H9 (cell line): ENCODE measurements around the gene C17orf58. TPM values are rescaled to one million over a fixed set of nuclear protein-coding genes. Genes with fewer than 3 reads are reported as not detected.

Experiments
- DNase-seq: peaks from one replicate; pipeline ENCODE4 v3.0.0-alpha.2; 2017
- H2AFZ ChIP-seq: one replicate; pipeline ENCODE4 v1.6.1; 2013; ENCODE audit warnings: mild to moderate bottlenecking, low read length, control low read depth, moderate library complexity
- H2AK5ac ChIP-seq: 2 replicates; pipeline ENCODE4 v1.6.1; 2013; ENCODE audit warnings: low read length, control low read depth, mixed read lengths; ENCODE audit not compliant: insufficient read length
- H2BK120ac ChIP-seq: one replicate; pipeline ENCODE4 v1.6.1; 2013; ENCODE audit warnings: low read depth, mild to moderate bottlenecking, low read length, control low read depth, inconsistent platforms; ENCODE audit not compliant: poor library complexity, severe bottlenecking
- H2BK12ac ChIP-seq: 2 replicates; pipeline ENCODE4 v1.6.1; 2013; ENCODE audit warnings: low read length, control low read depth, mixed read lengths, low read depth; ENCODE audit not compliant: insufficient read length
- H2BK15ac ChIP-seq: 2 replicates; pipeline ENCODE4 v1.6.1; 2013; ENCODE audit warnings: low read depth, low read length, control low read depth
- H2BK20ac ChIP-seq: one replicate; pipeline ENCODE4 v1.6.1; 2013; ENCODE audit warnings: low read depth, mild to moderate bottlenecking, low read length, control low read depth, inconsistent platforms; ENCODE audit not compliant: poor library complexity, severe bottlenecking
- H2BK5ac ChIP-seq: 2 replicates; pipeline ENCODE4 v1.6.1; 2013; ENCODE audit warnings: low read length, control low read depth, mixed read lengths; ENCODE audit not compliant: insufficient read length
- H3K14ac ChIP-seq: 2 replicates; pipeline ENCODE4 v1.6.1; 2013; ENCODE audit warnings: low read length, control low read depth; ENCODE audit not compliant: insufficient read depth
- H3K18ac ChIP-seq: 2 replicates; pipeline ENCODE4 v1.6.1; 2013; ENCODE audit warnings: low read depth, mild to moderate bottlenecking, mixed read lengths, low read length, control low read depth; ENCODE audit not compliant: insufficient read length
- H3K23ac ChIP-seq: 2 replicates; pipeline ENCODE4 v1.6.1; 2013; ENCODE audit warnings: low read length, control low read depth, mixed read lengths, low read depth; ENCODE audit not compliant: insufficient read length
- H3K23me2 ChIP-seq: 2 replicates; pipeline ENCODE4 v1.6.1; 2013; ENCODE audit warnings: low read depth, mild to moderate bottlenecking, mixed read lengths, low read length, control low read depth; ENCODE audit not compliant: insufficient read length, poor library complexity, severe bottlenecking
- H3K27ac ChIP-seq: 2 replicates; pipeline ENCODE4 v1.5.1; 2013; ENCODE audit warnings: low read length, control low read depth, mixed read lengths, low read depth; ENCODE audit not compliant: insufficient read length
- H3K27me3 ChIP-seq: 2 replicates; pipeline ENCODE4 v1.6.1; 2013; ENCODE audit warnings: low read length, control low read depth, inconsistent platforms; ENCODE audit not compliant: insufficient read depth
- H3K4ac ChIP-seq: 2 replicates; pipeline ENCODE4 v1.6.1; 2013; ENCODE audit warnings: low read depth, mild to moderate bottlenecking, control low read depth, inconsistent platforms, low read length, moderate library complexity
- H3K4me1 ChIP-seq: 2 replicates; pipeline ENCODE4 v1.6.1; 2013; ENCODE audit warnings: low read length, control low read depth, inconsistent platforms; ENCODE audit not compliant: insufficient read depth
- H3K4me2 ChIP-seq: 2 replicates; pipeline ENCODE4 v1.6.1; 2013; ENCODE audit warnings: low read length, control low read depth, mixed read lengths; ENCODE audit not compliant: insufficient read length, insufficient read depth
- H3K56ac ChIP-seq: 2 replicates; pipeline ENCODE4 v1.6.1; 2013; ENCODE audit warnings: low read depth, mild to moderate bottlenecking, mixed read lengths, low read length, control low read depth; ENCODE audit not compliant: insufficient read length
- H3K79me1 ChIP-seq: 2 replicates; pipeline ENCODE4 v1.6.1; 2013; ENCODE audit warnings: low read depth, mild to moderate bottlenecking, moderate library complexity, low read length, control low read depth, inconsistent platforms; ENCODE audit not compliant: insufficient read depth, poor library complexity, severe bottlenecking
- H3K79me2 ChIP-seq: 2 replicates; pipeline ENCODE4 v1.6.1; 2013; ENCODE audit warnings: low read length, control low read depth, inconsistent platforms; ENCODE audit not compliant: insufficient read depth
- H3K9ac ChIP-seq: 2 replicates; pipeline ENCODE4 v1.6.1; 2013; ENCODE audit warnings: low read length, control low read depth, mixed read lengths; ENCODE audit not compliant: insufficient read length; ENCODE audit errors: extremely low read depth
- H3K9me3 ChIP-seq: one replicate; pipeline ENCODE4 v1.6.1; 2013; ENCODE audit warnings: low read depth, low read length, inconsistent platforms; ENCODE audit not compliant: control insufficient read depth
- H3T11ph ChIP-seq: one replicate; pipeline ENCODE4 v1.6.1; 2013; ENCODE audit warnings: mild to moderate bottlenecking, low read length, control low read depth, inconsistent platforms
- H4K20me1 ChIP-seq: one replicate; pipeline ENCODE4 v1.6.1; 2013; ENCODE audit not compliant: control insufficient read depth, insufficient read length, insufficient read depth
- H4K5ac ChIP-seq: 2 replicates; pipeline ENCODE4 v1.6.1; 2013; ENCODE audit warnings: low read depth, mild to moderate bottlenecking, mixed read lengths, low read length, control low read depth; ENCODE audit not compliant: insufficient read length
- H4K8ac ChIP-seq: replicated peaks from 2 replicates; pipeline ENCODE4 v1.6.1; 2013; ENCODE audit warnings: low read length, control low read depth, mixed read lengths, low read depth; ENCODE audit not compliant: insufficient read length
- H4K91ac ChIP-seq: 2 replicates; pipeline ENCODE4 v1.6.1; 2013; ENCODE audit warnings: low read depth, mild to moderate bottlenecking, moderate library complexity, mixed read lengths, low read length, control low read depth; ENCODE audit not compliant: insufficient read length
- H3K27ac Mint-ChIP-seq, 3 experiments: 2 replicates in 2 of 3; 3 replicates in 1 of 3; pipeline ENCODE4 v1.8.0; 2020 to 2021; ENCODE audit warnings: mixed read lengths in 3 of 3, mild to moderate bottlenecking in 1 of 3, moderate library complexity in 1 of 3
- H3K27me3 Mint-ChIP-seq: 2 replicates; pipeline ENCODE4 v1.8.0; 2021; ENCODE audit warnings: low read depth, mild to moderate bottlenecking, moderate library complexity, mixed read lengths
- H3K36me3 Mint-ChIP-seq, 3 experiments: 2 replicates in 2 of 3; 3 replicates in 1 of 3; pipeline ENCODE4 v1.8.0; 2020 to 2021; ENCODE audit warnings: low read depth in 3 of 3, mixed read lengths in 3 of 3; ENCODE audit not compliant: insufficient read depth in 1 of 3
- H3K4me1 Mint-ChIP-seq, 2 experiments: 2 replicates each; pipeline ENCODE4 v1.8.0; 2020; ENCODE audit warnings: mixed read lengths in 2 of 2
- H3K4me3 Mint-ChIP-seq, 2 experiments: 2 replicates in 1 of 2; 3 replicates in 1 of 2; pipeline ENCODE4 v1.8.0; 2020 to 2021; ENCODE audit warnings: mild to moderate bottlenecking in 2 of 2, mixed read lengths in 2 of 2, moderate library complexity in 1 of 2
- H3K9me3 Mint-ChIP-seq, 2 experiments: 2 replicates in 1 of 2; 3 replicates in 1 of 2; pipeline ENCODE4 v1.8.0; 2020; ENCODE audit warnings: mild to moderate bottlenecking in 2 of 2, mixed read lengths in 2 of 2, moderate library complexity in 1 of 2
- WGBS: extraction: QIAGEN DNeasy Blood & Tissue Kit; methylation state at CpG from one replicate; pipeline ENCODE4 v1.1.7; 2013; ENCODE audit warnings: missing lambda C conversion rate, low lambda C conversion rate, mixed read lengths; ENCODE audit not compliant: insufficient read length; ENCODE audit errors: extremely low coverage; 5-methylcytosine and 5-hydroxymethylcytosine counted together
- total RNA-seq: library from RNA; stranded (reverse); gene quantifications from 2 replicates; pipeline ENCODE4 v1.2.1, GENCODE V29; 2021
- TF ChIP-seq, protein P1 (sequence below): fragments of 200-600 bp; sonication (generic); conservative IDR thresholded peaks from 3 replicates; pipeline ENCODE4 v1.8.0; 2021; ENCODE audit warnings: antibody characterized with exemption, mild to moderate bottlenecking

C17orf58 gene
- total RNA-seq, 1 experiment from 2014 or later = 12.3 TPM

DNA sequence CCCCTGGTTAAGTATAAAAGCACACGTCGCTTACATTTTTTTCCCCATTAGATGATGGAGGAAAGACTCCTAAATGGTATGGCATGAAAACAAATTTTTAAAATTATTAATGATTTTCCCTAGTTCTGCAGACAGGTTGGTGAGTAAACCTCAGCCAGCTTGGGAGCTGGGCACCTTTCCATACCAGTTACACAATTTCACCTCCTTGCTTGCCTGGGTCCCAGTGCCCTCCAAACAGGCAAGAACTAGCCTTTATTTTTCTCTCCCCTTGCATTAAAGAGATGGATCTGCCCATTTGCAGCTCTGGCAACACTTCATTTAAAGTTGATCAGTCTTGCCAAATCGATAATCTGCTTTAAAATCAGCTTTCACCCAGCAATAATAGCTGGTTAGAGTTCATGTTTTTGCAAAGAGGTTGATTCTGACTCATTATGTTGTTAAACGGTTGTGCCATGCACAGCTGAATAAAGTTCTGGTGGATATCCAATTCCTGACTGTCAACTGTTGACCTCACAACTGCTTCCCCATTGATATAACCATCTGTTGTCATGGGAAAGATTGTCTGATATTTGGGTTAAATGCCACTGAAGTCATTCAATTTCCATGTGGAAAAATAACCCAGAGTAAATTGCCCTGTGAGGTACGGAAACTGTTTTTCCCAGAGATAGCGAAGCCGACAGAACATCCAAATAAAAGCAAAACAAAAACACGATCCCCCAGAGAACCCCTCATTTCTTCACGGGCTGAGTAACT is 1.3 kb downstream of the C17orf58 start:
- Histone ChIP-seq H3K18ac (no peak overlapping the region), H3K79me2 (no peaks in the 10 kb centered on the region), H3K14ac (no peak overlapping the region), H3K9me3 (no peaks in the 10 kb centered on the region), H2BK12ac (no peak overlapping the region), H3K27ac (no peak overlapping the region), H4K5ac (no peak overlapping the region), H4K20me1 (no peaks in the 10 kb centered on the region), H2AK5ac (no peak overlapping the region), H3K9ac (no peak overlapping the region), H3K56ac (no peak overlapping the region), H3K23me2 (peaks cover 14% of the 10 kb centered on the region), H2BK15ac (no peak overlapping the region), H4K8ac (no peak overlapping the region), H2BK120ac (no peak overlapping the region), H3K23ac (no peak overlapping the region), H3K4me2 (peak overlapping the region; percentile 95), H3K27me3 (peaks cover 6% of the 10 kb centered on the region; the same call in 1 of the 2 replicates), H4K91ac (no peak overlapping the region), H3K4me1 (peaks cover 4% of the 10 kb centered on the region; the same call in 1 of the 2 replicates), H2BK5ac (no peak overlapping the region), H2AFZ (no peak overlapping the region), H3K79me1 (no peaks in the 10 kb centered on the region), H2BK20ac (no peak overlapping the region), H3K4ac (no peak overlapping the region), H3T11ph (no peak overlapping the region)
- Mint-ChIP-seq H3K9me3 (peaks cover 2% of the 10 kb centered on the region in 2 experiments; a peak in 3 of 5 replicates), H3K4me3 (peak overlapping the region; percentile 78 to 92), H3K27me3 (peaks cover 40% of the 10 kb centered on the region), H3K27ac (0 out of 7 replicates have a peak overlapping the region, but pooled peaks of 1 of the 3 experiments have one; percentile 12), H3K4me1 (peaks cover 28 to 34% of the 10 kb centered on the region in 2 experiments), H3K36me3 (peaks cover 3 to 6% (median 5%) of the 10 kb centered on the region in 3 experiments; a peak in 3 of 7 replicates)
- peak; percentile 20 for DNase-seq
- TF ChIP-seq, protein P1, sequence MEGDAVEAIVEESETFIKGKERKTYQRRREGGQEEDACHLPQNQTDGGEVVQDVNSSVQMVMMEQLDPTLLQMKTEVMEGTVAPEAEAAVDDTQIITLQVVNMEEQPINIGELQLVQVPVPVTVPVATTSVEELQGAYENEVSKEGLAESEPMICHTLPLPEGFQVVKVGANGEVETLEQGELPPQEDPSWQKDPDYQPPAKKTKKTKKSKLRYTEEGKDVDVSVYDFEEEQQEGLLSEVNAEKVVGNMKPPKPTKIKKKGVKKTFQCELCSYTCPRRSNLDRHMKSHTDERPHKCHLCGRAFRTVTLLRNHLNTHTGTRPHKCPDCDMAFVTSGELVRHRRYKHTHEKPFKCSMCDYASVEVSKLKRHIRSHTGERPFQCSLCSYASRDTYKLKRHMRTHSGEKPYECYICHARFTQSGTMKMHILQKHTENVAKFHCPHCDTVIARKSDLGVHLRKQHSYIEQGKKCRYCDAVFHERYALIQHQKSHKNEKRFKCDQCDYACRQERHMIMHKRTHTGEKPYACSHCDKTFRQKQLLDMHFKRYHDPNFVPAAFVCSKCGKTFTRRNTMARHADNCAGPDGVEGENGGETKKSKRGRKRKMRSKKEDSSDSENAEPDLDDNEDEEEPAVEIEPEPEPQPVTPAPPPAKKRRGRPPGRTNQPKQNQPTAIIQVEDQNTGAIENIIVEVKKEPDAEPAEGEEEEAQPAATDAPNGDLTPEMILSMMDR = no peak
- WGBS = no CpG with 5 or more reads among the region's 9 CpGs
